ENCODE measurements around the gene EPHB3.

- no peak for TF ChIP-seq CTCF (IDR thresholded peaks at IDR 0.05)
- no peak for TF ChIP-seq POLR2A (IDR thresholded peaks at IDR 0.05)
These were observed 10.3 kb downstream of the EPHB3 start for GRCh38 chr3:184571750-184572377.
